CD4-positive, alpha-beta T cell treated with Interleukin-6 for 4 hours (primary cell): ENCODE results near the gene DDX39A.

Experiments
- DNase-seq: peaks from one replicate; pipeline ENCODE4 v3.0.0-alpha.2; 2020; ENCODE audit warnings: mixed read lengths

Gene DDX39A

DNA sequence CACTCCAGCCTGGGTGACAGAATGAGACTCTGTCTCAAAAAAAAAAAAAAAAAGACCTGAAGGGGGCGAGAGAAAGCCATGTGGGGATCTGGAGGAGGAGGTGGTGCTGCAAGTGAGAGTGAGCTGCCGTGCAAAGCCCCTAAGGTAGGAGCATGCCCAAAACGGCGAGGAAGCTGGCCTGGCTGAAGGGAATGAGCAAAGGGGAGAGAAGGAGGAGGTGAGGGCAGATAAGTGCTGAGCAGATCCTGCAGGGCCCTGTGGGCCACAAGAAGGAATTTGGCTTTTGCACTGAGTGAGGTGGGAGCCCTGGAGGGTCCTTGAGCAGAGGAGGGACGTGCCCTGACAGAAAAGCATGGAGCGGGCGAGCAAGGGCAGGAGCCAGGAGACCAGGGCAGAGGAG lies 57.3 kb downstream of the DDX39A start:
- peak; percentile 64 for DNase-seq
